Measurements from ENCODE around the gene FBXW8. TPM values are rescaled to one million over a fixed set of nuclear protein-coding genes. Genes with fewer than 3 reads are reported as not detected.

Gene FBXW8
- total and polyA plus RNA-seq, 2 donors (not counting 1 experiment from before 2014, with no cell fraction given): 11.7 to 20.9 TPM

DNA sequence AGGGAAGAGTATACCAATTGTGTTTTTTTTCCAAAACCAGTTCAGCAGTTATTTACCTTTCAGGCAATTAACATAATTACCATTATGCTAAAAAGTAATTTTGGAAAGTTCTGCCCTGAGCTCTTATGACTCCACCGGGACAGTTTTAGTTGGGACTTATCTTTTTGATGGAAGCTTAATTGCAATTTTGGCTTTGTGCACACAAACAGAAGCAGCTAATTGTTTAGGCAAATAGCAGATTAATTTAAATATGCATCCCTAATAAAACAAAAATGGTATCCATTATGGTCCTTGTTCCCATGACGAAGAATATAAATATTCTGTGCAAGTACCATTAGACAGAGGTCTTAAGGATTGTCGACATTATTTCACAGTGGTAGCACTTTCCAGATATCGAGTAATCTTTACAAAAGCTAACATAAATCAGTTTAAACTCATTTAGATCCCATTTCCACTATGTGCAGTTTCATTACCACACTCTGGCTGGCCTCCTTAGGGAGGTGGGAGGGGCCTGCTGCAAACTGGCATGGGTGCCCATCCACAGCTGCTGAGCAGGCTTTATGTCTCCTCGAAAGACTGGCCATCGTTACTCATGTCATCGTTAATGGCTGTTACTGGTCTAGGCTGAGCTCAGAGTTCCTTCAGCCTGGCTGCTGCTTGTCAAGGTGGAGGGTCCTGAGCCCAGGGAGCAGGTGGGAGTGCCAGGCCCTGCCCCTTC, 68.2 kb downstream of the FBXW8 start:
- no peak overlapping the region for H3K4me2 ChIP-seq (ENCODE audit: extremely low read depth, insufficient read depth, low read length)
- H2AFZ ChIP-seq (ENCODE audit: low read length): no peak overlapping the region
- H3K4me3 ChIP-seq (replicated peaks in 1 of 4; ENCODE audit: control extremely low read depth in 1 of 4, insufficient read depth in 1 of 4, low read depth in 3 of 4, low read length in 4 of 4): no peak overlapping the region
- no peaks in the 10 kb centered on the region for H3K79me2 ChIP-seq (ENCODE audit: control insufficient read depth, insufficient read depth, low read length)
- H3K9me3 ChIP-seq (ENCODE audit: control insufficient read depth, insufficient read depth, low read depth, low read length): no peaks in the 10 kb centered on the region
- no peaks in the 10 kb centered on the region for H3K27me3 ChIP-seq (ENCODE audit: control insufficient read depth, insufficient read depth, low read length)
- no peak overlapping the region for H3K27ac ChIP-seq (ENCODE audit: insufficient read depth, low read length)
- H3K4me1 ChIP-seq (ENCODE audit: control insufficient read depth, extremely low read depth, insufficient read depth, low read length): no peaks in the 10 kb centered on the region
- TF ChIP-seq EZH2 (IDR thresholded peaks at IDR 0.05; ENCODE audit: low read length, missing control alignments): no peak
- TF ChIP-seq, protein P1, sequence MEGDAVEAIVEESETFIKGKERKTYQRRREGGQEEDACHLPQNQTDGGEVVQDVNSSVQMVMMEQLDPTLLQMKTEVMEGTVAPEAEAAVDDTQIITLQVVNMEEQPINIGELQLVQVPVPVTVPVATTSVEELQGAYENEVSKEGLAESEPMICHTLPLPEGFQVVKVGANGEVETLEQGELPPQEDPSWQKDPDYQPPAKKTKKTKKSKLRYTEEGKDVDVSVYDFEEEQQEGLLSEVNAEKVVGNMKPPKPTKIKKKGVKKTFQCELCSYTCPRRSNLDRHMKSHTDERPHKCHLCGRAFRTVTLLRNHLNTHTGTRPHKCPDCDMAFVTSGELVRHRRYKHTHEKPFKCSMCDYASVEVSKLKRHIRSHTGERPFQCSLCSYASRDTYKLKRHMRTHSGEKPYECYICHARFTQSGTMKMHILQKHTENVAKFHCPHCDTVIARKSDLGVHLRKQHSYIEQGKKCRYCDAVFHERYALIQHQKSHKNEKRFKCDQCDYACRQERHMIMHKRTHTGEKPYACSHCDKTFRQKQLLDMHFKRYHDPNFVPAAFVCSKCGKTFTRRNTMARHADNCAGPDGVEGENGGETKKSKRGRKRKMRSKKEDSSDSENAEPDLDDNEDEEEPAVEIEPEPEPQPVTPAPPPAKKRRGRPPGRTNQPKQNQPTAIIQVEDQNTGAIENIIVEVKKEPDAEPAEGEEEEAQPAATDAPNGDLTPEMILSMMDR (conservative IDR thresholded peaks at IDR 0.05 in 1 of 2, IDR thresholded peaks at IDR 0.05 in 1 of 2; ENCODE audit: low read depth in 1 of 2, low read length in 2 of 2): no peak
- DNase-seq (ENCODE audit: low read depth in 2 of 2): no peak
- no peak overlapping the region for H3K9ac ChIP-seq (ENCODE audit: insufficient read depth, low read length)
- H3K36me3 ChIP-seq (ENCODE audit: control insufficient read depth, insufficient read depth, low read length): no peaks in the 10 kb centered on the region
- H4K20me1 ChIP-seq (ENCODE audit: control insufficient read depth, extremely low read depth, insufficient read depth, low read length): no peaks in the 10 kb centered on the region

DNA sequence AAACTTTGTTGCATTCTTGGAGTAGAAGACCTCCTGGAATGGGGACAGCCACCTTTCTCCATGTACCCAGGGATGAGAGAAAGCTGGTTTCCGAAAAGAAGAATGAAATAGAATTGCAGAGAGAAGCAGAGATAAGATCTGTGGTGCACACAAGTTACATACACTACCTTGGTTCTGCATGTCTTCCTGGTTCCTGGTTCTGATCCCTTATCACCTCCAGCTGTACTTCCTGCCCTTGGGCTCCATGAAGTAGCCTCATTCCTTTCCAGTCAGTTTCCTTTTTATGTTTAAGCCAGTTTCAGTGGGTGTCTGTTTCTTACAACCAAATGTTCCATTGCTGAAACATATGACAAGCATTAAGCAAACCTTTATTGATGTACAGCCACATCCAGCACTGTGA, 69.3 kb downstream of the FBXW8 start:
- Histone ChIP-seq H3K9me3 (ENCODE audit: control insufficient read depth, insufficient read depth, low read depth, low read length) (no peaks in the 10 kb centered on the region), H3K4me3 (replicated peaks in 1 of 4; ENCODE audit: control extremely low read depth in 1 of 4, insufficient read depth in 1 of 4, low read depth in 3 of 4, low read length in 4 of 4) (no peak overlapping the region), H3K4me2 (ENCODE audit: extremely low read depth, insufficient read depth, low read length) (no peak overlapping the region), H3K79me2 (ENCODE audit: control insufficient read depth, insufficient read depth, low read length) (no peaks in the 10 kb centered on the region), H4K20me1 (ENCODE audit: control insufficient read depth, extremely low read depth, insufficient read depth, low read length) (no peaks in the 10 kb centered on the region), H3K36me3 (ENCODE audit: control insufficient read depth, insufficient read depth, low read length) (no peaks in the 10 kb centered on the region), H3K27me3 (ENCODE audit: control insufficient read depth, insufficient read depth, low read length) (no peaks in the 10 kb centered on the region), H3K4me1 (ENCODE audit: control insufficient read depth, extremely low read depth, insufficient read depth, low read length) (no peaks in the 10 kb centered on the region), H2AFZ (ENCODE audit: low read length) (no peak overlapping the region), H3K27ac (ENCODE audit: insufficient read depth, low read length) (no peak overlapping the region), H3K9ac (ENCODE audit: insufficient read depth, low read length) (no peak overlapping the region)
- DNase-seq (ENCODE audit: low read depth in 2 of 2): no peak
- TF ChIP-seq EZH2 (IDR thresholded peaks at IDR 0.05; ENCODE audit: low read length, missing control alignments): no peak
- TF ChIP-seq, protein P1 (conservative IDR thresholded peaks at IDR 0.05 in 1 of 2, IDR thresholded peaks at IDR 0.05 in 1 of 2; ENCODE audit: low read depth in 1 of 2, low read length in 2 of 2): no peak

DNA sequence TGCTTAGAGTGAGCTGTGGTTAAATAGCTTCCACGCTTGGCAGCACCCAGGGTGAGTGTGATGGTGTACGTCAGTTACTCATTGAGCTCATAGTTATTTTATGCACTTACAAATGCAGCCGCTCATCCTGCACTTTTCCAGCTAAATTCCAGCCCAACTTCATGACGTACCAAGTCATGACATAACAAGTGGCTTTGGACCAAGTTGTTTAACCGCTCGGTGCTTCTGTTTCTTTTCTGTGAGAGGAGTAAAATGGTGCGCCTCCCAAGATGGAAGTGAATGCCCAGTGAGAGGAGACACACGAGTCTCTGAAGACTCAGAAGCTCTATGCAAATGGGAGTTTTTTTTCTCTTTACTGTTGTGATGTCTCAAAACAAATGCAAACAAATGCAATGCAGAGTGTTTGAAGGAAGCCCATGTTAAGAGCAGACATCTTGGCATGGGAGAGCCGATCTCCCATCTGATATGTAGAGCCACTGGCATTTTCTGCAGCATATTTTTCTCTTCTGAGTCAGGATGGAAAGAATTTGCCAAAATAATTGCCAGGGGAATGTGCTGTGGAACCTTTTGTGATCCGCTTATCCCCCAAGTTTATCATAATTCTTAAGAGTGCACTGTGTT, 72.2 kb downstream of the FBXW8 start:
- no peaks in the 10 kb centered on the region for H3K27me3 ChIP-seq (ENCODE audit: control insufficient read depth, insufficient read depth, low read length)
- no peaks in the 10 kb centered on the region for H3K36me3 ChIP-seq (ENCODE audit: control insufficient read depth, insufficient read depth, low read length)
- H3K79me2 ChIP-seq (ENCODE audit: control insufficient read depth, insufficient read depth, low read length): no peaks in the 10 kb centered on the region
- H3K9ac ChIP-seq (ENCODE audit: insufficient read depth, low read length): no peak overlapping the region
- peak overlapping the region; percentile 68 for H3K4me2 ChIP-seq (ENCODE audit: extremely low read depth, insufficient read depth, low read length)
- peak overlapping the region; percentile 50 for H3K27ac ChIP-seq (ENCODE audit: insufficient read depth, low read length)
- no peaks in the 10 kb centered on the region for H3K4me1 ChIP-seq (ENCODE audit: control insufficient read depth, extremely low read depth, insufficient read depth, low read length)
- H4K20me1 ChIP-seq (ENCODE audit: control insufficient read depth, extremely low read depth, insufficient read depth, low read length): no peaks in the 10 kb centered on the region
- no peak overlapping the region for H2AFZ ChIP-seq (ENCODE audit: low read length)
- no peaks in the 10 kb centered on the region for H3K9me3 ChIP-seq (ENCODE audit: control insufficient read depth, insufficient read depth, low read depth, low read length)
- DNase-seq (ENCODE audit: low read depth in 2 of 2): peak; percentile 91 to 96
- TF ChIP-seq EZH2 (IDR thresholded peaks at IDR 0.05; ENCODE audit: low read length, missing control alignments): no peak
- TF ChIP-seq, protein P1 (conservative IDR thresholded peaks at IDR 0.05 in 1 of 2, IDR thresholded peaks at IDR 0.05 in 1 of 2; ENCODE audit: low read depth in 1 of 2, low read length in 2 of 2): no peak
- peak overlapping the region in 1 of 4 experiments; percentile 31 for H3K4me3 ChIP-seq (replicated peaks in 1 of 4; ENCODE audit: control extremely low read depth in 1 of 4, insufficient read depth in 1 of 4, low read depth in 3 of 4, low read length in 4 of 4)
